ENCODE measurements around the gene CSNK2A1.

DNA sequence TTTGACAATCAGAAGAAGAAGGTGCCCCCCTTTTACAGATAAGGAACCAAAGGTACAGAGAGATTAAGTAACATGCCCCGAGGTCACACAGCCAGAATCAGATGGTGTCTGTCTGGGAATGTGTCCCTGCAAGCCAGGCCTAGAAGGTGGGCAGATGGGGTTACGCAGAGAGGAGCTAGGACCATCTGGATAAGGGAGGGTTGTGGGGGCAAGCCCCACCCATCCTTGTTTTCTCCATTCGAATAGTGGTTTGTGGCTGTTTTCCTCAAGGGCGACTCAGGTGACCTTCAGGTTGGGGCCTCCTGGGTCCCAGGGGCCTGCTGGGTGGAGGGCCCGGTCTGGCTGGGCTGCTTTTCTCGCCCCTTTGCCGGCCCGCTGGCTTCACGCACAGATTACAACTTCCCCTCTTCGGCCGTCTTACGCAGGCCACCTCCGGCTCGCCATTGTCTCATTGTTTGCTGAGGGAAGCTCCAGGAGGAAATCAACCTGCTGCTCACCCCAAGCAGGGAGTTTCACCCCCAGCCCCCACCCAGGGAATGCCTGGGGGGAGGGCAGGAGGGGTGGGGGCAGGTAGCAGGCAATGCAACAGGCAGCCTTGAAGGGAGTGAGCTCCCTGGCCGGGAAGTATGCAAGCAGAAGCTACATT lies 30.8 kb upstream of the CSNK2A1 start:
- TF ChIP-seq, protein P1, sequence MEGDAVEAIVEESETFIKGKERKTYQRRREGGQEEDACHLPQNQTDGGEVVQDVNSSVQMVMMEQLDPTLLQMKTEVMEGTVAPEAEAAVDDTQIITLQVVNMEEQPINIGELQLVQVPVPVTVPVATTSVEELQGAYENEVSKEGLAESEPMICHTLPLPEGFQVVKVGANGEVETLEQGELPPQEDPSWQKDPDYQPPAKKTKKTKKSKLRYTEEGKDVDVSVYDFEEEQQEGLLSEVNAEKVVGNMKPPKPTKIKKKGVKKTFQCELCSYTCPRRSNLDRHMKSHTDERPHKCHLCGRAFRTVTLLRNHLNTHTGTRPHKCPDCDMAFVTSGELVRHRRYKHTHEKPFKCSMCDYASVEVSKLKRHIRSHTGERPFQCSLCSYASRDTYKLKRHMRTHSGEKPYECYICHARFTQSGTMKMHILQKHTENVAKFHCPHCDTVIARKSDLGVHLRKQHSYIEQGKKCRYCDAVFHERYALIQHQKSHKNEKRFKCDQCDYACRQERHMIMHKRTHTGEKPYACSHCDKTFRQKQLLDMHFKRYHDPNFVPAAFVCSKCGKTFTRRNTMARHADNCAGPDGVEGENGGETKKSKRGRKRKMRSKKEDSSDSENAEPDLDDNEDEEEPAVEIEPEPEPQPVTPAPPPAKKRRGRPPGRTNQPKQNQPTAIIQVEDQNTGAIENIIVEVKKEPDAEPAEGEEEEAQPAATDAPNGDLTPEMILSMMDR (IDR thresholded peaks at IDR 0.05): no peak
- no peak for TF ChIP-seq POLR2A (IDR thresholded peaks at IDR 0.05)
